ENCODE measurements around the gene NHLH2.

The NHLH2 gene

GRCh38 chr1:115840605-115841460 is at the start of gene NHLH2:
TSS of gene NHLH2 (minus strand) at chr1:115841126. CDS start at chr1:115838372, 2,754 bp downstream.
- DNase-seq: no peak

- no peak for DNase-seq
Measured at GRCh38 chr1:115890580-115890979, 49.7 kb upstream of the NHLH2 start.

- DNase-seq: no peak
Measured at GRCh38 chr1:115888976-115889375, 48.0 kb upstream of the NHLH2 start.

- DNase-seq: no peak
Measured at GRCh38 chr1:115882913-115883902, 42.3 kb upstream of the NHLH2 start.

- DNase-seq: no peak
Measured at GRCh38 chr1:115880981-115881672, 40.2 kb upstream of the NHLH2 start.

GRCh38 chr1:115879977-115880376 is 39.1 kb upstream of the NHLH2 start:
- no peak for DNase-seq

- no peak for DNase-seq
Measured at GRCh38 chr1:115877511-115877910, 36.6 kb upstream of the NHLH2 start.

GRCh38 chr1:115874904-115875303 is 34.0 kb upstream of the NHLH2 start:
- DNase-seq: no peak

GRCh38 chr1:115874497-115874896 is 33.6 kb upstream of the NHLH2 start:
- no peak for DNase-seq

- no peak for DNase-seq
Measured at GRCh38 chr1:115873184-115873583, 32.3 kb upstream of the NHLH2 start.

- DNase-seq: no peak
Measured at GRCh38 chr1:115869064-115869463, 28.1 kb upstream of the NHLH2 start.

- DNase-seq: no peak
Measured at GRCh38 chr1:115867216-115867615, 26.3 kb upstream of the NHLH2 start.

- DNase-seq: no peak
Measured at GRCh38 chr1:115865704-115866380, 24.9 kb upstream of the NHLH2 start.

GRCh38 chr1:115862403-115862802 is 21.5 kb upstream of the NHLH2 start:
- DNase-seq: no peak

- DNase-seq: no peak
Measured at GRCh38 chr1:115854005-115854404, 13.1 kb upstream of the NHLH2 start.

GRCh38 chr1:115850937-115851336 is 10.0 kb upstream of the NHLH2 start:
- no peak for DNase-seq

- DNase-seq: no peak
Measured at GRCh38 chr1:115847787-115848186, 6.9 kb upstream of the NHLH2 start.

- no peak for DNase-seq
Measured at GRCh38 chr1:115842948-115843347, 2.0 kb upstream of the NHLH2 start.

GRCh38 chr1:115839679-115840237 is 1.2 kb downstream of the NHLH2 start:
- no peak for DNase-seq

GRCh38 chr1:115839029-115839678 is 1.8 kb downstream of the NHLH2 start:
- DNase-seq: no peak

GRCh38 chr1:115838431-115839028 is 2.4 kb downstream of the NHLH2 start:
- no peak for DNase-seq
